ENCODE data around the gene NGB. TPM values are rescaled to one million over a fixed set of nuclear protein-coding genes. Genes with fewer than 3 reads are reported as not detected.

NGB gene
- polyA plus RNA-seq, 3 donors, result not detected

- no CpG with 5 or more reads among the region's 2 CpGs for WGBS (ENCODE audit: insufficient coverage)
- no peak overlapping the region for H3K4me2 ChIP-seq (replicated peaks; ENCODE audit: extremely low read depth, low read length, poor library complexity, severe bottlenecking)
- Mint-ChIP-seq H3K27ac (peak overlapping the region in 3 of 7 donors; percentile 46 to 52 (median 51)), H3K4me3 (no peak overlapping the region), H3K27me3 (ENCODE audit: low read depth in 3 of 3) (peaks cover 0 to 2% (median 0%) of the 10 kb centered on the region in 3 donors), H3K4me1 (peaks cover 18% of the 10 kb centered on the region), H3K9me3 (peaks cover 0 to 5% (median 0%) of the 10 kb centered on the region in 7 donors), H3K36me3 (peaks cover 2 to 3% of the 10 kb centered on the region in 2 donors)
- no peak overlapping the region for H2AFZ ChIP-seq (ENCODE audit: insufficient read depth, low read depth, low read length, poor library complexity, severe bottlenecking)
- no peaks in the 10 kb centered on the region for H3K27me3 ChIP-seq (ENCODE audit: control insufficient read depth in 2 of 2, insufficient read depth in 2 of 2, low read length in 2 of 2)
- H3K9me3 ChIP-seq (replicated peaks in 1 of 2; ENCODE audit: control insufficient read depth in 1 of 2, insufficient read depth in 1 of 2, low read length in 2 of 2), result no peaks in the 10 kb centered on the region
- peaks cover 13 to 19% of the 10 kb centered on the region in 2 donors for H3K4me1 ChIP-seq (ENCODE audit: control insufficient read depth in 1 of 2, insufficient read depth in 2 of 2, low read length in 2 of 2)
- no peaks in the 10 kb centered on the region for H4K20me1 ChIP-seq (ENCODE audit: insufficient read depth, low read length)
- H3K4me3 ChIP-seq (replicated peaks in 1 of 3; ENCODE audit: low read depth in 2 of 3, low read length in 3 of 3), result no peak overlapping the region
- TF ChIP-seq CTCF (IDR thresholded peaks at IDR 0.05), result no peak
- no peaks in the 10 kb centered on the region for H3K36me3 ChIP-seq (replicated peaks in 1 of 2; ENCODE audit: control insufficient read depth in 1 of 2, insufficient read depth in 2 of 2, low read length in 2 of 2)
- intact Hi-C loops (cut with micrococcal nuclease), result loop anchor here in 1 of 2 donors (2.0 kb wide), 1 partner anchor 156 kb away; no protein-coding TSS in a partner anchor
- DNase-seq, result peak; percentile 18 to 51 (median 37)
- H3K27ac ChIP-seq (ENCODE audit: low read depth in 1 of 2, low read length in 2 of 2), result no peak overlapping the region
- no peaks in the 10 kb centered on the region for H3K79me2 ChIP-seq (ENCODE audit: insufficient read depth, low read length)
- H3K9ac ChIP-seq (ENCODE audit: insufficient read depth, low read length, poor library complexity, severe bottlenecking), result no peak overlapping the region
Measured at GRCh38 chr14:77311217-77311616, 40.2 kb upstream of the NGB start.

GRCh38 chr14:77310026-77310425 lies 39.0 kb upstream of the NGB start:
- H3K4me3 Mint-ChIP-seq, result no peak overlapping the region
- H3K9me3 Mint-ChIP-seq, result peaks cover 0 to 5% (median 0%) of the 10 kb centered on the region in 7 donors
- no peak overlapping the region for H3K4me2 ChIP-seq (replicated peaks; ENCODE audit: extremely low read depth, low read length, poor library complexity, severe bottlenecking)
- H3K27me3 Mint-ChIP-seq (ENCODE audit: low read depth in 3 of 3), result peaks cover 0 to 2% (median 0%) of the 10 kb centered on the region in 3 donors
- H3K27me3 ChIP-seq (ENCODE audit: control insufficient read depth in 2 of 2, insufficient read depth in 2 of 2, low read length in 2 of 2), result no peaks in the 10 kb centered on the region
- H3K9me3 ChIP-seq (replicated peaks in 1 of 2; ENCODE audit: control insufficient read depth in 1 of 2, insufficient read depth in 1 of 2, low read length in 2 of 2), result no peaks in the 10 kb centered on the region
- peaks cover 5% of the 10 kb centered on the region in 2 donors for H3K36me3 ChIP-seq (replicated peaks in 1 of 2; ENCODE audit: control insufficient read depth in 1 of 2, insufficient read depth in 2 of 2, low read length in 2 of 2)
- peaks cover 13 to 19% of the 10 kb centered on the region in 2 donors for H3K4me1 ChIP-seq (ENCODE audit: control insufficient read depth in 1 of 2, insufficient read depth in 2 of 2, low read length in 2 of 2)
- H3K4me3 ChIP-seq (replicated peaks in 1 of 3; ENCODE audit: low read depth in 2 of 3, low read length in 3 of 3), result no peak overlapping the region
- H3K79me2 ChIP-seq (ENCODE audit: insufficient read depth, low read length), result no peaks in the 10 kb centered on the region
- intact Hi-C loops (cut with micrococcal nuclease), result loop anchor here in 1 of 2 donors (2.0 kb wide), 1 partner anchor 155 kb away; no protein-coding TSS in a partner anchor
- no peak overlapping the region for H3K9ac ChIP-seq (ENCODE audit: insufficient read depth, low read length, poor library complexity, severe bottlenecking)
- H3K36me3 Mint-ChIP-seq, result peaks cover 7 to 8% of the 10 kb centered on the region in 2 donors
- WGBS (ENCODE audit: insufficient coverage), result 94% methylated on average over 2 of the region's 4 CpGs
- no peak overlapping the region for H3K27ac ChIP-seq (ENCODE audit: low read depth in 1 of 2, low read length in 2 of 2)
- H3K27ac Mint-ChIP-seq, result peak overlapping the region in 1 of 7 donors; percentile 44
- H4K20me1 ChIP-seq (ENCODE audit: insufficient read depth, low read length), result no peaks in the 10 kb centered on the region
- H2AFZ ChIP-seq (ENCODE audit: insufficient read depth, low read depth, low read length, poor library complexity, severe bottlenecking), result no peak overlapping the region
- DNase-seq, result no peak
- peaks cover 18% of the 10 kb centered on the region for H3K4me1 Mint-ChIP-seq
- TF ChIP-seq CTCF (IDR thresholded peaks at IDR 0.05), result no peak
